Activated T-cell treated with anti-CD3 and anti-CD28 coated beads, Interleukin-2, amount 50 U/mL, for 48 hours (primary cell): ENCODE measurements around the gene BPTF.
"Not testable (repeated sequence)": the region's sequence is repeated elsewhere in the genome, so short reads cannot be mapped to it uniquely, and the experiment has no call there.

Experiments used
- DNase-seq, 2 experiments: peaks; one replicate each; pipeline ENCODE4 v3.0.0-alpha.2; 2020

BPTF gene, protein sequence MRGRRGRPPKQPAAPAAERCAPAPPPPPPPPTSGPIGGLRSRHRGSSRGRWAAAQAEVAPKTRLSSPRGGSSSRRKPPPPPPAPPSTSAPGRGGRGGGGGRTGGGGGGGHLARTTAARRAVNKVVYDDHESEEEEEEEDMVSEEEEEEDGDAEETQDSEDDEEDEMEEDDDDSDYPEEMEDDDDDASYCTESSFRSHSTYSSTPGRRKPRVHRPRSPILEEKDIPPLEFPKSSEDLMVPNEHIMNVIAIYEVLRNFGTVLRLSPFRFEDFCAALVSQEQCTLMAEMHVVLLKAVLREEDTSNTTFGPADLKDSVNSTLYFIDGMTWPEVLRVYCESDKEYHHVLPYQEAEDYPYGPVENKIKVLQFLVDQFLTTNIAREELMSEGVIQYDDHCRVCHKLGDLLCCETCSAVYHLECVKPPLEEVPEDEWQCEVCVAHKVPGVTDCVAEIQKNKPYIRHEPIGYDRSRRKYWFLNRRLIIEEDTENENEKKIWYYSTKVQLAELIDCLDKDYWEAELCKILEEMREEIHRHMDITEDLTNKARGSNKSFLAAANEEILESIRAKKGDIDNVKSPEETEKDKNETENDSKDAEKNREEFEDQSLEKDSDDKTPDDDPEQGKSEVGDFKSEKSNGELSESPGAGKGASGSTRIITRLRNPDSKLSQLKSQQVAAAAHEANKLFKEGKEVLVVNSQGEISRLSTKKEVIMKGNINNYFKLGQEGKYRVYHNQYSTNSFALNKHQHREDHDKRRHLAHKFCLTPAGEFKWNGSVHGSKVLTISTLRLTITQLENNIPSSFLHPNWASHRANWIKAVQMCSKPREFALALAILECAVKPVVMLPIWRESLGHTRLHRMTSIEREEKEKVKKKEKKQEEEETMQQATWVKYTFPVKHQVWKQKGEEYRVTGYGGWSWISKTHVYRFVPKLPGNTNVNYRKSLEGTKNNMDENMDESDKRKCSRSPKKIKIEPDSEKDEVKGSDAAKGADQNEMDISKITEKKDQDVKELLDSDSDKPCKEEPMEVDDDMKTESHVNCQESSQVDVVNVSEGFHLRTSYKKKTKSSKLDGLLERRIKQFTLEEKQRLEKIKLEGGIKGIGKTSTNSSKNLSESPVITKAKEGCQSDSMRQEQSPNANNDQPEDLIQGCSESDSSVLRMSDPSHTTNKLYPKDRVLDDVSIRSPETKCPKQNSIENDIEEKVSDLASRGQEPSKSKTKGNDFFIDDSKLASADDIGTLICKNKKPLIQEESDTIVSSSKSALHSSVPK (N-terminal part only)

DNA sequence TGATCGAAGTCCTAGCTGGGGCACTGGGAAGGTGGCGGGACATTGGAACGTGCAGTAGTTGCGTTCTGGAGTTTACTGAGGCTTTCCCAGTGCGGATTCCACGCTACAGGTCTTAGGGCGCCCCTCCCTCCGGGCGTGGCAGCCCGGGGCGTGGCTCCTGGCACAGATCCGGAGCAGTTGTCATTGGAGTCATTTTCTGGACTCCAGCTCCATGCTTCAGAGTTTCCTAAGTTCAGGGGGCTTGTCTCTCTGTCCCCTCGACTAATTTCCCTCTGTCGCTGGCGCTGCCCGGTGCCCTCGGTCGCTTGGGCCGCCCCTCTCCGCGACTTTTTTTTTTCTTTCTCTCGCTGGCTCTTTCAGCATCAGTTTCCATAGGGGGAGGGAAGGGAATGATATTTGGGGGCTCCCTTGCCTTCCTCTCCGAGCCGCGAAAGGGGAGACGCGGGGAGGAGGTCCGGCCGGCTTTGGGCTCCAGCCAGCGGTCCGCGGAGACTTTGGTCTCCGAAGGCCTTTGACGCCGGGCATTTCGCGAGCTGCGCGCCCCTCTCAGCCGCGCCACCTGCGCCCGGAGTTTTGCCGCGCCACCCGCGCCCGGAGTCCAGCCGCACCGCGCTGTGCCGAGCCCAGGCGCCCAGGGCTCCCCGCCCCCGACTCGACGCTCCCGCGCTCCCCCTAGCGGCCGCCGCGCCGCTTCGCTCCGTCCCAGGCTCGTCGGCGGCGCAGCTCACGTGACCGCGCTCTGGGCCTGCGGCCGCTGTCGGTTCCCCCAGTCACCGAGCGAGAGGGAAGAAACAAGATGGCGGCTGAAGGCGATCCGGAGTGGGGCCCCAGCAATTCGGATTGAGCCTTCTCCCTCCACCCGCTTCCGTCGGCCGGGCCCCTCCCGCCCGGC lies at the start of gene BPTF:
BPTF (plus strand) TSS at position 769 of the 892 bp plus-strand sequence. CDS start 222 bp downstream, outside the sequence.
- peak; percentile 91 to 94 for DNase-seq

DNA sequence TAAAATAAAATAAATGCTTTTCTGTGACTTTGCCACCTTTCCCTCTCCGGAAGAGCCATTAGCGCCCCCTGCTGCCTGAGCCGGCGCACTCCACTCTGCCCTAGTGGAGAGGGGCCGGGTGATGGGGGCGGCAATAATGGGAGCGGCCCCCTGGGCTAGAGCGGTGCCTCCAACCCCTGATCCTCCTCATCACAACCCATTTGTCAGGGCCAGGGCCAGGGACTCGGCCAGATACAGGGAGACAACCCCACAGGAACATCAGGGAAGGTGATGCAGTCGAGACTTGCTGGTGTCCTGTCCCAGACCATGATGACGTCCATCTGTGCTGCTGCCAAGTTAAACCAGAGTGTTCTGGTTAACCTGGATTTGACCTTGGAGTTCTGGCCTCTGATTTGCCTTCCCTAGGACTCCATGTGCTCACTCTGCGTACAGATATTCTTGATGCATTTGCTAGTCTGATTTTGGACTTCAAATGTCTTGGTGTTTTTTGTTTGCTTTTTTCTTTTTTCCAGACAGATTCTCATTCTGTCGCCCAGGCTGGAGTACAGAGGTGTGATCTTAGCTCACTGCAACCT lies 46.1 kb upstream of the BPTF start:
- peak; percentile 53 to 62 for DNase-seq

DNA sequence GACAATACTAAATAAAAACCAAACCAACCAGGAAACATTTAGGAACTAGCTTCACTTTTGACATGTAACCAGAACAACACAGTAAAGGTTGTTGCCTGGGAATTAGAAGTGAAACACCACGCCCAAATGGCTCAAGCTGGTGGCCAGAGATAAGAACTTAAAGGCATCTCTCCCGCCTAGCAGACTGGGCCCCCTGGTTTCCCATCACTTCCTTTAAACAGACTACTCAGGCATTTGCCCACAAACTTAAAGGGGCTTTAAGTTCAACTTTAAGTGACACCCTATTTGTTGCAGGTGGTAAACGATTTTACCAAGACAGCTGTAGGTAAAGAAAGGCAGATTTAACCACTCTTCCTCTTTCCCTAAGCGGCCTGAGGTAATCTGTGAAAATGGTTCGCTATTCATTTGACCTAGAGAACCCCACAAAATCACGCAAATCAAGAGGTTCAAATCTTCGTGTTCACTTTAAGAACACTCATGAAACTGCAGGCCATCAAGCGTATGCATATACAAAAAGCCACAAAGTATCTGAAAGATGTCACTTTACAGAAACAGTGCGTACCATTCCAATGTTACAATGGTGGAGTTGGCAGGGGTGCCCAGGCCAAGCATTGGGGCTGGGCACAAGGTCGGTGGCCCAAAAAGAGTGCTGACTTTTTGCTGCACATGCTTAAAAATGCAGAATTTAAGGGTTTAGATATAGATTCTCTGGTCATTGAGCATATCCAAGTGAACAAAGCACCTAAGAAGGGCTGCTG lies 40.8 kb upstream of the BPTF start:
- DNase-seq = no peak

DNA sequence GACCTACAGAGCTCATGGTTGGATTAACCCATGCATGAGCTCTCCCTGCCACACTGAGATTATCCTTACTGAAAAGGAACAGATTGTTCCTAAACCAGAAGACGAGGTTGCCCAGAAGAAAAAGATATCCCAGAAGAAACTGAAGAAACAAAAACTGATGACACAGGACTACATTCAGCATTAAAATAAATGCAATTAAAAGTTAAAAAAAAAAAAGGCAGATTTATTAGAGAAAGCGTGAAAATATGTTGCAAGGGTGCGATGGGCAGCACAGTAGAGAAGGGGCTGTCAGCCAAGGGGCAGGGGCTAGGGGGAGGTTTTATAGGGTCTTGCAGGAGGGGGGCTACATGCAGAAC lies 40.2 kb upstream of the BPTF start:
- DNase-seq = no peak

DNA sequence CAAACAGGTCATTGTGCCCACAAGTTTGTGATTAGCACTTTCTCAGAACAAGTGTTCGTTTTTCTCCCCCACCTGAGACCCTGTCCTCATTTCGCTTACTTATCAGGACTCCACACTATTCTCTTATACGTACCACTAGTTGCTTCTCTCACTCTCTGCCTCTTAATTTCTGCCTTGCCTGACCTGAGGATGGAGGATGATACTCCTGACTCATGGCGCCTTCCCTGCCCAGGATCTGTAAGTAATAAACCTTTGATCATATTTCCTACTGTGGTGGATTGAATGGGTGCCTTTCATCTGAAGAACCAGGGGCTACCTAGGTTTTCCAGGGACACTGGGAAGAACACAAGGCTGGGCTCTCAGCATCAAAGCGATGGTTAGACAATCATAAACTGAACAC lies 39.8 kb upstream of the BPTF start:
- no peak for DNase-seq

DNA sequence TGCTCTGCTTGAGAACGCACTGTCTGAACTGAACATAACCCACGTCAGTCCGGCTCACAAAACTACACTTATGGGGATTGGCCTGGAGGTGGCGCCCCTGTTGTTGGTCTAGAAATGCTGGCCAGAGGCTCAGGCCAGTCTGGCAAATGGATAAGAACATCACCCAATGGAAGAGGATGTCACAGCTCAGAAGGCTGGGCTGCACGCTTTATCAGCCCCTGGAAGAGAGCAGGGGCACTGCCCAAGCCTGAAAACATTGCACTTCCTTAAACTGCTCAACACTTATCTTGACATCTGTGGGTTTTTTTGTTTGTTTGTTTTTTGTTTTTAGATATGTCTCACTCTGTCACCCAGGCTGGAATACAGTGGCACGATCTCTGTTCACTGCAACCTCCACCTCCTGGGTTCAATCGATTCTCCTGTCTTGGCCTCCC lies 24.8 kb upstream of the BPTF start:
- DNase-seq = peak; percentile 69 to 75

DNA sequence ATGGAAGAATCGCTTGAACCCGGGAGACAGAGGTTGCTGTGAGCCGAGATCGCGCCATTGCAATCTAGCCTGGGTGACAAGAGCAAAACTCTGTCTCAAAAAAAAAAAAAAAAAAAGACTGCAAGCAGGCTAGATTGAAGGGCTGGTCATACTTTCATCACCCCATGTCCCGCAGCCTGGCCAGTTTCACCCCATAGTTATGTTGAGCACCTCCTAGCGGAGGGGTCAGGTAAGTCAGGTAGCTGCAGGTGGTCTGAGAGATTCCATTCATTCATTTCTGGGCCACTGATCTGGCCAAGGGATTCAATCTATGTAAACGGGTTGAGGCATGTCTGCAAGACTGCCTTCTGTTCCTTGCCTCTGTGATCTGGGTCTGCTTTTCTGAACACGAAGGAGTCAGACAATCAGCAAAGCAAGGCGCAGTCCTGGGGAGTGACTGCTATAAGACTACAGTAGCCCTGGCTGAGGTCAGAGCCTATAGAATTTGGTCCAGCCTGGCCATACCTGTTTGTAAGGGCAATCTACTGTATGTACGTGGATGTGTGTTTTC lies 23.6 kb upstream of the BPTF start:
- DNase-seq = no peak

DNA sequence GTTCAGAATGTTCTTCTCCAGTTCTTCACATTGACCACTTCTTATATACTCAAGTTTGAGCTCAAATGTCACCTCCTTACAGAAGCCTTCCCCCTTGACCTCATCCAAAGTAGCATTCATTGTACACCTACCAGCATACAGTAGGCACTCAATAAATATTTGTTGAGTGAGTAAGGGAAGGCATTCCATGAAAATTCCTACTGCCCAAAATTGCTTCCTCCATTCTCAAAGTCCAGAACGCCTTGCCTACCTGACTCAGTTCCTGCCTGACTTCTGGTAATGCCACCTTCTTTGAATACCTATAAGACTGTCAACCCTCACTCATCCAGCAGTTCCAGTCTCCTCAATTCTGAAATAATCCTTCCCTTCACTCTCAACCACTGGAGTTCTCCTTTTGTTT lies 14.8 kb upstream of the BPTF start:
- DNase-seq = no peak

DNA sequence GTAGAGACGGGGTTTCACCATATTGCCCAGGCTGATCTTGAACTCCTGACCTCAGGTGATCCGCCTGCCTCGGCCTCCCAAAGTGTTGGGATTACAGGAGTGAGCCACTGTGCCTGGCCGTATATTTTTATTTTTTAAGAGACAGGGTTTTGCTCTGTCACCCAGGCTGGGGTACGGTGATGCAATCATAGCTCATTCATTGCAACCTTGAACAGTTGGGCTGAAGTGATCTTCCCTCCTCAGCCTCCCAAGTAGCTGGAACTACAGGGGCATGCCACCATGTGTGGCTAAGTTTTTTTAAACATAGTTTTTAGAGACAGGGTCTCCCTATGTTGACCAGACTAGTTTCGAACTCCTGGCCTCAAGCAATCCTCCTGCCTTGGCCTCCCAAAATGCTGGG lies 12.9 kb upstream of the BPTF start:
- not testable (repeated sequence) for DNase-seq

DNA sequence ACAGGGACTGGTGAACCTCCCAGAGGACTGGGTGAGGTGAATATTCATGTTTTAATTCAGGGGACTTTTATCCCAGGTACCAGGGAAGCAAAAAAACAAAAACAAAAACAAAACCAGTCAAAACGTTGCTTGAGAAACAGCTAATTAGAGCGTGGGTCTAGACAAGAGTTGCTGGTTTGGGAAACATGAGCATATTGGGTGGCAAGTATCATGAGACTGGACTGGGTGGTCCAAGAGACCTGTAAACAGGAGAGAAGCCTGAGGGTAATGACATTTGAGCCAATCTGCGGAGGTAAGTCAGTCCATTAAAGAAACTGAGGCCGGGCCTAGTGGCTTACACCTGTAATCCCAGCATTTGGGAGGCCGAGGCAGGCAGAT lies 11.5 kb upstream of the BPTF start:
- no peak for DNase-seq

DNA sequence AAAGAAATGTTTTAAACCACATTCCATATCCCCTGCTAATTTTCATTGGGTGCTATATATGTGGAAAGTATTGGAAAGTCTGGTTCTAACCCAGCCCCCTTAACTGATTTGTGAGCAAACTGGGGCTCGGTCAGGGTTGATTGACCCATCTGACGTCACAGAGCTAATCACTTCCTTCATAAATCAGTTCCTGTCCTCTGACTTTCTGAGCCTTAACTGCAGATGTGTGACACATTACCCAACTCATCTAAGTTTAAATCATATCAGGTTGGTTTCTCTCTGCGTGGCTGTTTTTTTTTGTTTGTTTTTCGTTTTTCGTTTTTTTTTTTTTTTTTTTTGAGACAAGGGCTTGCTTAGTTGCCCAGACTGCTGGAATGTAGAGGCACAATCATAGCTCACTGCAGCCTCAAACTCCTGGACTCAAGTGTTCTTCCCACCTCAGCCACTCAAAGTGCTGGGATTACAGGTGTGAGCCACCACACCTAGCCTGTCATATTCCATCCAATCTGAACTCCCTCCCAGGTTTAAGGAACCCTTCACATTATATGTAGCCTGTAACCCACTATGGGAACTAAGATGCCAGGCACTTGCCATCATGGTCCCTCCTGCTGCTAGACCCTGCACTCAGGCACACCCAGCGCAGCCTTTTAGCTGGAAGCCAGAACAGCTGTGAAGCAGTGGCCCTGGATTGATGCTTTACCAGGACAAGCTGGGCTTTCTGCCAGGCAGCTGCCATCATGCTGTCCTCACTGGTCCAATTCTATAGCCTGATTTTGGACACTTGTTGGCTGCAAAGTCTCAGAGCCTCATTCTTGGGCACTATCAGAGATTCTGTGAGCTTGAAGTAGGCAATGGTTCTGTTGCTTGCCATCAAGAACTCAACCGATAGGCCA lies 6.9 kb upstream of the BPTF start:
- no peak for DNase-seq

DNA sequence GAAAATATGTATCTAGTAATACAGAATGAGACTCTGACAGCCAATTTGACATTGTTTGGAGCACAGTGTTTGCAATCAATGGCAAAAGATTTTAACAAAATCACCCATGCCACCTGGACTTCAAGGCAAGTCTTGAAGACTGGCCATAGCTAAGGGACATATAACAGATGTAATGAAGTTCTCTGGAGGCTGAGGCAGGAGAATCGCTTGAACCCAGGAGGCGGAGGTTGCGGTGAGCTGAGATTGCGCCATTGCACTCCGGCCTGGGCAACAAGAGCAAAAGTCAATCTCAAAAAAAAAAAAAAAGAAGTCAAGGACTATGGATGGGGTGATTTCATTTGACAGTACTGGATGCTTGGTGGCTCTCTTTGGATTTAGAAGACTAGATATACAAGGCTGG lies 5.6 kb upstream of the BPTF start:
- no peak for DNase-seq

DNA sequence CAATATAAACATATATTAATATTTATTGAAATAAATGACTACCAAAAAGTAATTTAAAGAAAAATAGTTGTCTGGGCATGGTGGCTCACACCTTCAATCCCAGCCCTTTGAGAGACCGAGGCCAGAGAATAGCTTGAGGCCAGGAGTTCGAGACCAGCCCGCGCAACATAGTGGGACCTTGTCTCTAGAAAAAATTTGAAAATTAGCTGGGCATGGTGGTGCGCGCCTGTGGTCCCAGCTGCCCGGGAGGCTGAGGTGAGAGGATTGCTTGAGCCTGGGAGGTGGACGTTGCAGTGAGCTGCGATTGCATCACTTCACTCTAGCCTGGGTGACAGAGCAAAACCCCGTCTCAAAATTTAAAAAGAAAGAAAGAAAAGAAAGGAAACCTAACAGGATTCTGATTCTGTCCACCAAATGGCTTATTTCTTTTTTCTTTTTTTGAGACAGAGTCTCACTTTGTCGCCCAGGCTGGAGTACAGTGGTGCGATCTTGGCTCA lies 3.4 kb upstream of the BPTF start:
- no peak for DNase-seq

DNA sequence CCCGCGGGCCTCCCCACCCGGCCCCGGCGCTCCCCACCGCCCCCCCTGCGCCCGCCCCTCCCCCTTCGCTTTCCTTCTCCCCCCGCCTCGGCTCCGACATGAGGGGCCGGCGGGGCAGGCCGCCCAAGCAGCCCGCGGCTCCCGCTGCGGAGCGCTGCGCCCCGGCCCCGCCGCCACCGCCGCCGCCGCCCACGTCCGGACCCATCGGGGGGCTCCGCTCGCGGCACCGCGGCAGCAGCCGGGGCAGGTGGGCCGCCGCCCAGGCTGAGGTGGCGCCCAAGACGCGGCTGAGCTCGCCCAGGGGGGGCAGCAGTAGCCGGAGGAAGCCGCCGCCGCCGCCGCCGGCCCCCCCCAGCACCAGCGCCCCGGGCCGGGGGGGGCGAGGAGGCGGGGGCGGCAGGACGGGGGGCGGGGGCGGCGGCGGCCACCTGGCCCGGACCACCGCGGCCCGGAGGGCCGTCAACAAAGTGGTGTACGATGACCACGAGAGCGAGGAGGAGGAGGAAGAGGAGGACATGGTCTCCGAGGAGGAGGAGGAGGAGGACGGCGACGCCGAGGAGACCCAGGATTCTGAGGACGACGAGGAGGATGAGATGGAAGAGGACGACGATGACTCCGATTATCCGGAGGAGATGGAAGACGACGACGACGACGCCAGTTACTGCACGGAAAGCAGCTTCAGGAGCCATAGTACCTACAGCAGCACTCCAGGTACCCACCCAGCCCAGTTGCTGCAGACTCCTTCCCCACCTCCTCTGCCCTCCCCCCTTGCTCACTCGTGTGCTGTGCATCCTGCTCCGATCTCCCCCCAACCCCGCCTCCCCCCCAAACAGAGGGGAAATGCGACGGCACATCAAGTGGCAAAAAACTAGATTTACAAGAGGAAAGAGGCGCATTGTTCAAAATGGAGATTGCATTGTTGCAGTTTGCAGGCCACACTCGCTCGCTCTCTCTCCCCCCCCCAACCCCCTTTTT lies 611 bp downstream of the BPTF start:
- DNase-seq = peak; percentile 68 to 77

DNA sequence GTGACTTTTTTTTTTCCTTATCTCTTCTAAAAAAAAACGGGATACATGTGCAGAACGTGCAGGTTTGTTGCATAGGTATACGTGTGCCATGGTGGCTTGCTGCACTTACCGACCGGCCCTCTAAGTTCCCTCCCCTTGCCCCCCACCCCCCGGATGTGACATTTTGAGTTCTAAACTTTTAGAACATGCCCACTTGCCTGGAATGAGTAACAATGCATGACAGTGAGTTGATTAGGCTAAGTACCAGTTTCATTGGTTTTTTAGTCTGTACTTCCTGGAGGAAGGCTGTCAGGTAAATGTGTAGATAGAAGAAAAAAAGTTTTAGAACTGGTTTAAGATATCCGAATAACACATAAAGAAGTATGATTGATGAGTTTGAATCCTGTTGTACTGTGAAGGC lies 4.0 kb downstream of the BPTF start:
- DNase-seq = peak; percentile 45 to 52

DNA sequence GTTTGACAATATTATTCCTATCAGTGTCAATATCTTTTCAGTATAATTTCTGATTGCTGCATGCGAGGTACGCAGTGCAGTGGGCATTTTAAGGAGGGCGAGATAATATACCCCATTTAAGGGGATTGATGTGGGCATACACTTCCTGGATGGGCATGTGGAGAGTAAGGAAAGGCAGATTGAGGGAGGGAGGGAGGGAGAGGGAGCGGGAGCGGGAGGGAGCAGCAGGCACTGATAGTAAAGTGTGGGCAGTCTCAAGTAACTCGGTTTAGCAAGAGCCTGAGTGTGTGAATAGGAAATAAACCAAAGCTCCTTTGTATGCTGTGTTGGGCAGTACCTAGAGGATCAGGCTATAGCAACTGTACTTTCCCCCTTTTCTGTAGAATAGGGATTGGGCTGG lies 5.1 kb downstream of the BPTF start:
- no peak for DNase-seq

DNA sequence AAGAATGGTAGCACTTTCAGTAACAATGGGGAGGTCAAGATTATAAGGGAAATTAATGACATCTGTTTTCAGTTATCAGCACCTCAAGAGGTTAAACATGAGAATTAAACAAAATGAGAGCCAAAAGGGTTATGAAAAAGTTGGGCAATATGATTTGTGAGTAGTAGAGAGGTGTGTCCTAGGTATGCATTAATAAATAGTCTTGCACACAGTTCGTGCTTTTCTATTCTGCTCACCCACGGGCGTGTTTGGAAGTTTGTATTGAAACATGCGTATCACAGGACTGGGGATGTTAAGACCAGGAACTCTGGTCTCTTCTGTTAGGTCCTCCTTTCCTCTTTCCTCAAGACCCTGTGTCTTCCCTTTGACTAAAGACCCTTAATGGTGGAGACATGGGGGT lies 6.0 kb downstream of the BPTF start:
- no peak for DNase-seq

DNA sequence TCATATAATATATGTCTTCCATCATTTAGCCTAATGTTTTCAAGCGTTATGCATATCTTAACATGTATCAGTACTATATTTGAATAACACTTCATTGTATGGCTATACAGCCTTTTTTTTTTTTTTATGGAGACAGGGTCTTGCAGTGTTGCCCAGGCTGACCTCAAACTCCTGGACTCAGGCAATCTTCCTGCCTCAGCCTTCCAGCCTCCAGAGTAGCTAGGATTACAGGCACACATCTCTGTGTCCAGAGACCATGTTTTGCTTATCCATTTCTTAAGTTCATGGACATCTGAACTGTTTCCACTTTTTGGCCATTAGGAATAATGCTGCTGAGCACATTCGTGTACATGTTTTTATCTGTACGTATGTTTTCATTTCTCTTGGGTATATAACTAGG lies 7.8 kb downstream of the BPTF start:
- no peak for DNase-seq
